GM19328 (cell line): ENCODE data around the gene LRMDA.
"Not testable (repeated sequence)": the region's sequence is repeated elsewhere in the genome, so short reads cannot be mapped to it uniquely, and the experiment has no call there.

ENCODE experiments used
- ATAC-seq: cut with Tn5 transposase; IDR thresholded peaks from one replicate; pipeline ENCODE4 v1.9.1; 2021; ENCODE audit warnings: mild to moderate bottlenecking, moderate library complexity; ENCODE audit not compliant: unreplicated experiment

Gene LRMDA

DNA sequence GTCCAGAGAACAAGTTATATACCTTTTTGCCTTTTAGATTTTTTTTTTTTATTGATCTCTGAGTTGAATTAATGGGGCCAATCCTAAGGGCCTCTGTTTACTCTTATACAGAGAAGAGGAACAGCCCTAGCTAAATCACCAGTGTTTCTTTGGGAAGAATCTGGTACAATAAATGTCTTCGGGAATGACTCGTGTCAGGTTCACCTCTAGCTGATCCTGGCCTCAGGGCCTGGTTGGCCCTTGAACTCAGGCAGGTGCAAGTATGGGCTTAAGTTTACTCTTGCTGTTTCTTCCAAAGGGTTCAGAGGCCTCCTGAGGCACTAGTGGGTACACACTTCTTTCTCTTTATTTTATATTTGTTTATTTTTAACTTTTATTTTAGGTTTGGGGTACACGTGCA lies 71.0 kb downstream of the LRMDA start:
- no peak for ATAC-seq

DNA sequence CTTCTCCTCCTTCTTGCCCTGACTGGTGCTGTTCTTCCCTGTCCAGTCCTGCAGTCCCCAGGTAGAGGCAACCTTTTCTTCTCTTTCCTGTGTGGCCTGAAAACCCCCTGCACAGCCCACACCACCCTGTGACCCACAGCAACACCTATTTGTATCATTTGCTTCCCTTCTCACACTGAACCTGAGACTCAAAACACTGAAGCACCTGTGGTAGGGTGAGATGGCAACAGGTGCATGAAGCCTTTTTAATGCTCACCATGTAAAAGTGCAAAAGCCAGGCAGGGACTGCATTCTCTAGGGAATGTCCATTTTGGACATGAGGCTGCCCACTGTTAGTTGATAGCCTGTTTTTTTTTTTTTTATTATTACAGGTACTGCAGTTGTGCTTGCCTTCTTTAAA lies 71.4 kb downstream of the LRMDA start:
- no peak for ATAC-seq

DNA sequence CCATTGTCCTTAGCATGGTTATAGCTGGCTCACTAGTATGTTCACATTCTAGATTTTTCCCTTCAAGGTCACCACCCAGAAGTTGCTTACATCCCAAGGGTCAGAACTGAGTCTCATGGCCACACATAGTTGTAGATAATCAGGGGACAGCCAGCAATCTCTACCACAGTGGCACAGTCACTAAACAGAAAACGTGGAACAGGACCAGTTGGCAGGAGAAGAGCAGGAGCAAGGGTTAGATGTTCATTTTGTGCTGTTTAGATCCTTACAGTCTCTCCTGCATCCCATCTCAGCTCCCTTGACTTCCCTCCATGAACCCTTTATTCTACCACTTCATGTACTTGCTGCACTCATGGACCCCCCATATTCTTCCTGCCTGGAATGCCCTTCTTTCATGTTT lies 73.9 kb downstream of the LRMDA start:
- no peak for ATAC-seq

DNA sequence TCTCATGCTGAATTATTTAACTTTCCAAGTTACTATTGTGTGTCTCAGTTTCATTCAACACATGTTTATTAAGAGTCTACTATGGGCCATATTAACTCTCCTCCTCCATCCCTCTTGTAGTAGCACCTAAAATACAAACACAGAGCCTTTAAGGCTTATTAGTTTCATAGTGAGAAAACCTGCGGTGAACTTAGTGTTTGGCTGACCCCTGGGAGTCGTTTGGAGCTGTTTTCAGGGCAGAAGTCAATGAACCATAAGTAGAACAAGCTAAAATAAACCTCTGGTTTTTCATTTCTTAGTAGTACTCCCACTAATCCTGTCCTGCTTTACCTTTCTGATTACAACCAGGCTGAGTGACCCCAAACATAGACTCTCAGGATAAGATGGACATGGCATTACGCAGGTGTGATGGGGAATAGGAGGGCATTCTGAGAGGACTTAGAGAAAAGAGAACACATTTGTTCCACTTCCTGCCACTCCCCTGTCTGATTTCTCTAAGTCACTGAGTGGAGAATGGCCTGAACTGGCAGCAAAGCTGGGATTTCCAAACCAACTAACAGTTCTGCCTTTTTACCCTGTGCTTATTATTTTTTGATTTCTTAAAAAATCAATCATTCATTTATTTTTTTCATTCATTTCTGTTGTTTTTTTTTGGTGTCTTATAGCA lies 74.5 kb downstream of the LRMDA start:
- ATAC-seq, result no peak

DNA sequence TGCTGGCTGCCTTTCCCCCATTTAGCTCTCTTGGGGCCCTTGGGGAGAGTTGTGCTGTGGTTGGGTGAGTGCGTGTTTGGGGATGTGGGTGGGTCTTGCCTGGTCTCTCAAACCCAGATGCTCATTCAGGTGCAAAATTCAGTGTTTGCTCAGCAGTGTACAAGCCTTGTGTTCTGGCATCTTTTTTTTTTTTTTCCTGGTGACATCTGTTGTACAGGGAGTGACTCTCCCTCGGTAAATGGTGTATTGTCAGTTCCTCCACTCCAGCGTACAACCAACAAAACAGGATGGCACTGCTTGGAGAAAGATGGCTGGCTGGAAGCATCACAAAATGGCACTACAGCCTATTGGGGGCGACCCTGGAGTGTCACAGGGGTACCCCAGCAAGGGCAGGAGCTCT lies 75.5 kb downstream of the LRMDA start:
- no peak for ATAC-seq

DNA sequence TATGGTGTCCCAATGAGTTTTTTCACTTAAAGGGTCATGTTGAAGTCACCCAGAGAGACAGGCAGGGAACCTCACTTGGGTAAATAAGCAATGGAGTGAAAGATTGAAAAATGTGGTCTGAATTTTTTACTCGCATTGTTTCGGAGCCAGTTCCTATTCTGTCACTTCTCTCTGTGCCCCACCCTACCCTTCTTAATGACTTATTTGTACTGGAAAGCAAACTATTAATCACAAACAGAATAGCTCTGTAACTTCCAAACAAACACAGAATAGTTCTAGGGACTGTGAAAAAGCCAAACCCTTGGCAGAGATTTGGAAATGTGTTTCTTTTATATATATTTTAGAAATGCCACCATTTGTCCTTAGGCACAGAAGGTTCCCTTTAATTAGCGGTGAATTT lies 76.0 kb downstream of the LRMDA start:
- ATAC-seq, result no peak

DNA sequence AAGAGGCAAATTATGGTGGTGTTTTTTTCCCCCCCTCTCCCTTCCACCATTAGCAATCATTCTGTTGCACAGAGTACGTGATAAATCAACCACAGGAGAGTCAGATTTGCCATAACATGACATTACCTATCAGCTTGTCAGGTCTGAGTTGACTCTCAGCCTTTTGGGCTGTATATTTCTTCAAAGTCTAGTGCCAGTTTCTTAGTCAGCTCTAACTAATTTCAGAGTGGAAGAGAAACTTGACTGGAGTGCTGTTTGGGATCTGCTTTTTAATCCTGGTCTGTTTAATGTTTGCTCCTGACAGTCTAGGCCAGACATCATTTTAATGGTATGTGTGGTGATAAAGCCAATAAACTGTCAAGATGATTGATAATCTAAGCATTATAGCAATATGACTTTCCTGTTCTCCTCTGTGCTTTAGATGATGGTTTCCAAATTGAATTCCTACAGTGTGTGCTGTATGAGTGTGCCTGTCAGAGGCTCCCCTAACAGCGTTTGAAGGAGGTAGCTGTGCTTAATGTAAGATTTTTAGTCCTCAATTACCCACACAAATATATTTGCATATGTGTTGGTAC lies 76.9 kb downstream of the LRMDA start:
- ATAC-seq, result no peak

DNA sequence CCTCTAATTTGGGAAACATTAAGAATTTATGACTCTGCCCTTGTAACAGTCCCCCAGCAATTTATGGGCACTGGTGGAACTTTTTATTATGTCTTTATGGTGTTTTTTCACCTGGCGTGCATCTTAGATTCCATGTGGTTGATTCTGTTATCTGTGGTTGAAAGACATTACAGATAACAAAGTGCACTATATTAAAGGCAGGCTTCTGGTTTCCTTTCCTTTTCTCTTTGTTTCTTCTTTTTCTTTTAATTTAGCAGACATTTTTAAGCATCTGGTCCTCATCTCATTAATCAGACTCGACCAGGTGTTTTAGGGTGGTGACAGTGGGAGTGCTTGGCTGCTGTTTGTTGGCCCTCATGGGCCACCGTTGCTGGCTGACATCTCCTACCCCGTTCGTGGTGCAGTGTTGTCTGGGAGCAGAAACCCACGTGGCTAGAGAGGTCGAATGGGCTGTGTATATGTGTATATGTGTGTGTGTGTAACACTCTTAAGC lies 77.4 kb downstream of the LRMDA start:
- ATAC-seq, result no peak

DNA sequence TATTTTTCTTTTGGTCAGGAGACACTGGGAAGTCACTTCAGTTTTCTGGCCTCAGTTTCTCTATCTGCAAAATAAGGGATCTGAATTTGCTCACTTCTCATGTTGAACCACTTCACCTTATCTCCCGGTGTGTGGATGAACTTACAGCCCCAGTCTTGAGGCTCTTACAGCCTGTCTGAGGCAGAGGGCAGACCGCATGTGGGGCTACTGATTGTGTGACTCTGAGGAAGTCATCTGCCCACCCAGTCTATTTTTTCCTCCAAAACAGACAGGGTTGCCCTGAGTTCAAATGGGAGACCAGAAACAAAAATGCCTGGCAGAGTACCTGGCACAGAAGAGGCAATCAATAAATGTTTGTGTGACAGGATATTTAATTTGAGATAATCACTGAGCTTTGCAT lies 78.3 kb downstream of the LRMDA start:
- ATAC-seq, result no peak

DNA sequence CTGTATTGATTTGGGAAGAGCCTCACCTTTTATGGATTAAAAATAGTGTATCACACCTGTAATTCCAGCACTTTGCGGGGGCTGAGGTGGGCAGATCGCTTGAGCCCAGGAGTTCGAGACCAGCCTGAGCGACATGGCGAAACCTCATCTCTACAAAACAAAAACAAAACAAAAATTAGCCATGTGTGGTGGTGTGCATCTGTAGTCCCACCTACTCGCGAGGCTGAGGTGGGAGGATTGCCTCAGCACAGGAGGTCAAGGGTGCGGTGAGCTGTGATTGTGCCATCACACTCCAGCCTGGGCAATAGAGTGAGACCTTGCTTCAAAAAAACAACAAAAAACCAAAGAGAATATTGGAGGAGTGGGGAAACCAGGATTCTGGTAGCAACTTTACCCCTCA lies 79.6 kb downstream of the LRMDA start:
- ATAC-seq, result no peak

DNA sequence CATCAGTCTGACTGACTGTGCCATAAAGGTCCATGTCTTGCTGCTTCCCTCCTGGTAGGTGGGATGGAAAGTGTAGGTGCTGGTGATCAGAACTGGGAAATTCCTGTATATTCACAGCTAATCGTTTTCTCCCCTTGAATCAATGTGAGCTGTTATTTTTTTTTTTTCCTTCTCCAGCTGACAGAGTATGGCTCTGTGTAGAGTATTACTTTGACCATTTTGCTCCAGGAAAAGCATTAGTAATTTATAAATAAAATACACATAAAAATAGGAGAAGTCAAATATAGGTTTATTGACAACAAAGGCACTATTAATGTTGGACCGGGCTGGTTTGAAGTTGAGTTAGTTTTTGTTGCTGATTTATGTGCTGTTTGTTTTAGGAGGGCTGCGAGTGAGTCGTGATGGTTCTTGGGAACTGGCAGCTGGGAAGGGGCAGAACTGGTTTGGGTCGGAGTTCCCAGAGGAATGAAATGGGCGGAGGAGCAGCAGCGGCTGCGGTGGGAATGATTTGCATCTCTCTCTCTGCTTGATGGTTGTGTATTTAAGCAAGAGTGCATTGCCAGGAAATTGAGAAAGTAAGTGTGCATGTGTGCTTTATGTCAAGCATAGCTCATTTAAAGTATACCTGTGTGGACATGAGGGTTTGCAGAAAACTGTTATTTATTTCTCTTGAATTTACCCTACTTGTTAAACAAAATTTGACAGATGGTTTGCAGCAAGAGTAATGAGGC lies 80.9 kb downstream of the LRMDA start:
- no peak for ATAC-seq

DNA sequence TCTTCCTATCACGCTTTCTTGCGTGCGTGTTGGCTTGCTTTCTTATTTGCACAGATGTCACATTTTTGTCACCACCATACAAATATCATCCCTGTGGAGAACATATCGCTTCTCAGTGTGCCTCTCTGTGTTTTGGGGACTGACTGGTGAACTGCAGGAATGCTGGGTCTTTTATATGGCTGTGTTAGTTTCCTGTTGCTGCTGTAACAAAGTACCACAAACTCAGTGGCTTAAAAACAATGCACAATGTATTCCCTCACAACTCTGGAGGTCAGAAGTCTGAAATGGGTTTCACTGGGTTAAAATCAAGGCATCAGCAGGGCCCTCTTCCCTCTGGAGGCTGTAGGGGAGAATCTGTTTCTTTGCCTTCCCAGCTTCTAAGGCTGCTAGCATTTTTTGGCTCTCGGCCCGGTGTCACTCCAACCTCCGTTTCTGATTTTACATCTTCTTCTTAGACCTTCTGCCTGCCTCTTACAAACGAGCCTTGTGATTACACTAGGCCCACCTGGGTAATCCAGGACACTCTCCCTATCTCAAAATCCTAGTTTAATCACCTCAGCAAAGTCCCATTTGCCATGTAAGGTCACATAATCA lies 82.0 kb downstream of the LRMDA start:
- no peak for ATAC-seq

DNA sequence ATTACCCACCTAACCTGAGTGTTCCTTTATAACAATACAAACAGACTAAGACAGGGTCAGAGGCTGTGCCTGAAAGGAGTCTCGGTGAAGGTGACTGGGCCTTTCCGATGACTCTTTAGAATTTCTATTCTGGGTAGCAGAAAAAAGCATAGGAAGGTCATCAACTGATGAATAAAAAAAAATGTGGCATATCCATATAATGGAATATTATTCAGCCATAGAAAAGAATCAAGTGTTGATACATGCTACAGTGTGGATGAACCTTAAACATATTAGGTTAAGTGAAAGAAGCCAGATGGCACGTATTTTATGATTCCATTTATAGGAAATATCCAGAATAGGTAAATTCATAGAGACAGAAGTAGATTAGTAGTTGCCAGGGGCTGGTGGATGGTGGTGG lies 83.4 kb downstream of the LRMDA start:
- no peak for ATAC-seq

DNA sequence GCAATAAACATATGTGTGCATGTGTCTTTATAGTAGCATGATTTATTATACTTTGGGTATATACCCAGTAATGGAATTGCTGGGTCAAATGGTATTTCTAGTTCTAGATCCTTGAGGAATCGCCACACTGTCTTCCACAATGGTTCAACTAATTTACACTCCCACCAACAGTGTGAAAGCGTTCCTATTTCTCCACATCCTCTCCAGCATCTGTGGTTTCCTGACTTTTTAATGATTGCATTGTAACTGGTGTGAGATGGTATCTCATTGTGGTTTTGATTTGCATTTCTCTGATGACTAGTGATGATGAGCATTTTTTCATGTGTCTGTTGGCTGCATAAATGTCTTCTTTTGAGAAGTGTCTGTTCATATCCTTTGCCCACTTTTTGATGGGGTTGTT lies 84.7 kb downstream of the LRMDA start:
- ATAC-seq, result not testable (repeated sequence)

DNA sequence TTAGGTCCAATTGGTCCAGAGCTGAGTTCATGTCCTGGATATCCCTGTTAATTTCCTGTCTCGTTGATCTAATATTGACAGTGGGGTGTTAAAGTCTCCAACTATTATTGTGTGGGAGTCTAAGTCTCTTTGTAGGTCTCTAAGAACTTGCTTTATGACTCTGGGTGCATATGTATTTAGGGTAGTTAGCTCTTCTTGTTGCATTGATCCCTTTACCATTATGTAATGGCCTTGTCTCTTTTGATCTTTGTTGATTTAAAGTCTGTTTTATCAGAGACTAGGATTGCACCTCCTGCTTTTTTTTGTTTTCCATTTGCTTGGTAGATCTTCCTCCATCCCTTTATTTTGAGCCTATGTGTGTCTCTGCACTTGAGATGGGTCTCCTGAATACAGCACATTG lies 87.8 kb downstream of the LRMDA start:
- not testable (repeated sequence) for ATAC-seq

DNA sequence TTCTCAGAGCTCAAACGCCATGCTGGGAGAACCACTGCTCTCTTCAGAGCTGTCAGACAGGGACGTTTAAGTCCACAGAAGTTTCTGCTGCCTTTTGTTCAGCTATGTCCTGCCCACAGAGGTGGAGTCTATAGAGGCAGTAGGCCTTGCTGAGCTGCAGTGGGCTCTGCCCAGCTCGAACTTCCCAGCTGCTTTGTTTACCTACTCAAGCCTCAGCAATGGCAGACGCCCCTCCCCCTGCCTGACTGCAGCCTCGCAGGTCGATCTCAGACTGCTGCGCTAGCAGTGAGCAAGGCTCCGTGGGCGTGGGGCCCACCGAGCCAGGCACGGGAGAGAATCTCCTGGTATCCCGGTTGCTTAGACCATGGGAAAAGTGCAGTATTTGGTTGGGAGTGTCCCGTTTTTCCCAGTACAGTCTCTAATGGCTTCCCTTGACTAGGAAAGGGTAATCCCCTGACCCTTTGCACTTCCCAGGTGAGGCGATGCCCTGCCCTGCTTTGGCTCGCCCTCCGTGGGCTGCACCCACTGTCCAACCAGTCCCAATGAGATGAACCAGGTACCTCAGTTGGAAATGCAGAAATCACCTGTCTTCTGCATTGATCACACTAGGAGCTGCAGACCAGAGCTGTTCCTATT lies 89.9 kb downstream of the LRMDA start:
- ATAC-seq, result not testable (repeated sequence)

DNA sequence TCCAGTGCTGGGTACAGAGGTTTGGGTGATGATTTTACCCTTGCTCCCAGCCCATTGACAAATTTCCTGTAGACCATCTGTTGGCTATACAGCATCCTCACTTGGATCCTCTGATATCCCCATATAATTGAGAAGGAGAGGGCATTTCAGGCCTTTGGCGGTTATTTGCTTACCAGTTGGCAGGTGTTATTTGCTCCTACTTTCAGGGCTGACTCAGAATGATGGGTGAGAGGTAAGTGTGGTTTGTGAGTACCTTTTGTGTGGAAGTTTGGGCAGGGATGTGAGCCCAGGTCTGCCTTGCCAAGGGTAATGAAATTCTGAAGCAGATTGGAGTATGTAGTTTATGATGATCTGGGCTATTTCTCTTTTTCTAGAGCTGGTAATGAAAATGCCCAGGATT lies 93.6 kb downstream of the LRMDA start:
- ATAC-seq, result no peak

DNA sequence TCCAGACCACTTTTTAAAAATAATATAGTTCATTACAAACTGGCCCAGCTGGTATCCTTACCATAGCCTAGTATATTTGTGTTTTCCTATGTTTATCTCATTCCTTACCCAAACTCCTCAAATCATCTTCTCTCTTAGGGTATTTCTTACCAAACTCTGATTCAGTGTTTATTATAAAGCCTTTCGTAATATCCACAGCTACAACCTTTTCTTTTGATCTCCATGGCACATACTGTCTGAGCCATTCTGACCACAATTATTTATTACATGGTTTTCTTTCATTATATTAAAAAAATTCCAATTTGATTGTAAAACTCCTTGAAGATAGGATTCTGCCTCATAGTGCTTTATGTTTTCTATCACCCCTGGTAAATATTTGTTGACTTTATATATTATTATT lies 94.2 kb downstream of the LRMDA start:
- no peak for ATAC-seq

DNA sequence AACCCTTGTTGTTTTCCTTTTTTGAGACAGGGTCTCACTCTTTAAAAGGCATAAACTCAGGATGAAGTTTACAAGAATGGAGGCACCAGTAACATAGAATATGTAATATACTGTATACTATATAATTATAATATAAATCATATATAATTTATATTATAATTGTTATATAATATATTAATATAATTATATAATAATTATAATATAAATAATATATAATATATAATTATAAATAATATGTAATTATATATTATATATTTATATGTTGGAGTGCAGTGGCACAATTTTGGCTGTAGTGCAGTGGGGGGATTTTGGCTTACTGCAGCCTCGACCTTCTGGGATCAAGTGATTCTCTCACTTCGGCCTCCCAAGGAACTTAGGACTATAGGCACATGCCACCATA lies 96.1 kb downstream of the LRMDA start:
- no peak for ATAC-seq

DNA sequence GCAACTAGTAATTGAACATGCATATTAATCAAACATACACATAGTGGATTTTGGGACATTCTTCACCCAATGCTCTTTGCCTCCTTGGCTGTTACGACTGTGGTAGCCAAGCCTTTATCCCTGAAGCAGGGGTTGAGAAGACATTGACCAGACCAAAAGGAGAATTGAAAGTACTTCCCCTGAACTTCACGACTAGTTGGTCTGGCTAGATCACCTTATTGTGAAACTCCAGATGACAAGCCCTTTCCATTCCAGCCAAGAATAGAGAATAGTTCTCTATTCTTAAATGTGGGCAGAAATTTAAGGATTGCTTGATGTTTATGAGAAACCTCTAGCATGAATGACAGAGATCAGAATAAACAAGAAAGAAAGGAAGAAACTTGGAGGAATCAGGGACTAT lies 97.0 kb downstream of the LRMDA start:
- no peak for ATAC-seq

DNA sequence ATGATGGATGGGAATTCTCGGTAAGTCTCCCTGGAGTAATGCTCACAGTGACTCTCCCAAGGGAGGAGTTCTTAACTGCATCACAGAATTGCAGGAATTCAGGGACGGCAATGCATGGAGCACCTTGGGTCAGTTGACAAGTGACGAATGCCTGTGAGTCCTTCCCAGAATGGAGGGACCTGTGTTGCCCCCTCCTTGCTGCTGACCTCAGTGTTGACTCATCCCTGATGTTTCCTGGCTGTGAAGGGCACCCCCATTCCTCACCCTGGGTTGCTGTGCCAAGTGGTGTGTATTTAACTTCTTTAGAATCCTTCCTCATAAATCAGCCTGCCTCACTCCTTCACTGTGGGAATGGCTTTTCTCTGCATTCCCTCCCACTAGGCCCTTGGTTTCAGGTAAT lies 98.9 kb downstream of the LRMDA start:
- no peak for ATAC-seq
